ENCODE results near the gene DNAJC6. TPM values are rescaled to one million over a fixed set of nuclear protein-coding genes. Genes with fewer than 3 reads are reported as not detected.

Gene DNAJC6
- total RNA-seq, 2 donors from 2014 or later: 3.7 TPM

- no peaks in the 10 kb centered on the region for H3K9me3 ChIP-seq
- H3K4me3 ChIP-seq: no peak overlapping the region
- H3K4me1 ChIP-seq (ENCODE audit: control insufficient read depth in 1 of 2, low read depth in 2 of 2): no peaks in the 10 kb centered on the region
- H3K27ac ChIP-seq: no peak overlapping the region
- TF ChIP-seq CTCF (IDR thresholded peaks at IDR 0.05): no peak
- no peaks in the 10 kb centered on the region for H3K27me3 ChIP-seq (replicated peaks; ENCODE audit: insufficient read depth)
- DNase-seq (ENCODE audit: low spot score) (no peak), ATAC-seq (ENCODE audit: insufficient number of reproducible peaks, low FRiP score, low read depth) (no peak)
- H3K36me3 ChIP-seq: no peaks in the 10 kb centered on the region
Observed at GRCh38 chr1:65458730-65459396, 149.5 kb downstream of the DNAJC6 start.

- TF ChIP-seq CTCF (IDR thresholded peaks at IDR 0.05): no peak
- Histone ChIP-seq H3K9me3 (no peaks in the 10 kb centered on the region), H3K4me1 (ENCODE audit: control insufficient read depth in 1 of 2, low read depth in 2 of 2) (no peaks in the 10 kb centered on the region), H3K27me3 (replicated peaks; ENCODE audit: insufficient read depth) (no peaks in the 10 kb centered on the region), H3K27ac (no peak overlapping the region), H3K4me3 (no peak overlapping the region), H3K36me3 (no peaks in the 10 kb centered on the region)
- DNase-seq (ENCODE audit: low spot score): no peak
- no peak for ATAC-seq (ENCODE audit: insufficient number of reproducible peaks, low FRiP score, low read depth)
Observed at GRCh38 chr1:65459397-65459768, 150.0 kb downstream of the DNAJC6 start.

Other genes with a start within 250 kb of the DNAJC6 start
- 10 to 100 TPM; 32.2 to 35.8 TPM for gene AK4, start 161.3 kb upstream of the DNAJC6 start, total RNA-seq
- 10 to 100 TPM; 17.6 to 42.3 TPM for gene LEPR, start 111.1 kb downstream of the DNAJC6 start, total RNA-seq
- gene LEPROT, start 111.1 kb downstream of the DNAJC6 start, total RNA-seq: 10 to 100 TPM; 79.5 to 82.9 TPM

All from thoracic aorta (tissue), 2 donors.